Heart left ventricle (tissue), 16 donors: ENCODE data around the gene MICAL3. TPM values are rescaled to one million over a fixed set of nuclear protein-coding genes. Genes with fewer than 3 reads are reported as not detected.
"Not testable (repeated sequence)": the region's sequence is repeated elsewhere in the genome, so short reads cannot be mapped to it uniquely, and the experiment has no call there.

Experiments used
- ATAC-seq, 4 donors: fragments of 200-7000 bp; cut with Tn5 transposase; one replicate each; pipeline ENCODE4 v1.9.1; 2020 to 2022; ENCODE audit warnings: moderate library complexity in 4 of 4, mild to moderate bottlenecking in 3 of 4, moderate number of reproducible peaks in 1 of 4
- DNase-seq, 5 donors: peaks; one replicate each; pipeline ENCODE4 v3.0.0-alpha.2; 2020
- H3K27ac ChIP-seq, 12 donors: fragments of 200-600 bp; sonication (generic) in 4 of 12; one replicate each; pipeline versions ENCODE4 v1.5.0 to v1.8.0; 2016 to 2022; ENCODE audit warnings: mild to moderate bottlenecking in 2 of 12
- H3K27me3 ChIP-seq, 9 donors: fragments of 200-600 bp; sonication (generic) in 2 of 9; one replicate each; pipeline versions ENCODE4 v1.5.1 to v1.8.0; 2016 to 2022; ENCODE audit warnings: mild to moderate bottlenecking in 3 of 9
- H3K36me3 ChIP-seq, 9 donors: fragments of 200-600 bp; sonication (generic) in 2 of 9; one replicate each; pipeline versions ENCODE4 v1.5.0 to v1.8.0; 2018 to 2022; ENCODE audit warnings: mild to moderate bottlenecking in 2 of 9
- H3K4me1 ChIP-seq, 12 donors: fragments of 200-600 bp; sonication (generic) in 4 of 12; one replicate each; pipeline versions ENCODE4 v1.5.0 to v1.8.0; 2016 to 2022; ENCODE audit warnings: mild to moderate bottlenecking in 3 of 12
- H3K4me3 ChIP-seq, 12 donors: fragments of 200-600 bp; sonication (generic) in 4 of 12; one replicate each; pipeline versions ENCODE4 v1.5.0 to v1.8.0; 2017 to 2022; ENCODE audit warnings: mild to moderate bottlenecking in 9 of 12, moderate library complexity in 4 of 12
- H3K9me3 ChIP-seq, 12 donors: fragments of 200-600 bp; sonication (generic) in 4 of 12; one replicate each; pipeline versions ENCODE4 v1.5.0 to v1.8.0; 2016 to 2022; ENCODE audit warnings: mild to moderate bottlenecking in 1 of 12
- POLR2A ChIP-seq, 2 donors: fragments of 450-650 bp; IDR thresholded peaks; one replicate each; pipeline ENCODE4 v1.6.1; 2017; ENCODE audit warnings: antibody characterized with exemption in 2 of 2, mild to moderate bottlenecking in 2 of 2, moderate library complexity in 2 of 2
- WGBS, 4 donors: extraction: QIAGEN DNeasy Blood & Tissue Kit in 2 of 4; methylation state at CpG; one replicate each; pipeline versions ENCODE4 v1.1.5 to v1.1.7; 2013 to 2018; 5-methylcytosine and 5-hydroxymethylcytosine counted together
- intact Hi-C, 10 donors: fragments of 100-400 bp; cut with DNase I; formaldehyde crosslinking; loops; one replicate each; pipeline versions ENCODE4 v1.11.1 to v1.14.2; 2022
- polyA plus RNA-seq, 2 donors: library from polyadenylated mRNA; stranded (reverse); fragments of 200-250 nt; gene quantifications; one replicate each; pipeline ENCODE4 v1.2.3, GENCODE V29; 2013
- total RNA-seq, 9 donors: library from RNA; depleted of rRNA in 2 of 9; stranded (reverse); fragments of >200 nt in 2 of 9; fragmentation: NEBNext Ultra II Directional in 3 of 9; extraction: Animal tissue kit (Norgen Biotek cat#: 25700) in 3 of 9; gene quantifications; one replicate each; pipeline versions ENCODE4 v1.1.0 to v1.2.4, GENCODE V29; 2016 to 2023
- TF ChIP-seq, protein P1 (sequence below), 12 donors: fragments of 200-600 bp; sonication (generic) in 4 of 12; IDR thresholded peaks; one replicate each; pipeline versions ENCODE4 v1.5.0 to v1.8.0; 2018 to 2022; ENCODE audit warnings: antibody characterized with exemption in 12 of 12, mild to moderate bottlenecking in 5 of 12
- donor health status: ischemic (EF 13 %, LVEDD 7.1; RV severe dilation, severe dysfunction).
- donor health status: healthy with polysubstance abuse.
- donor health status: DM: no; HTN: yes; CAD: no.
- donor health status: DM: no; HTN: no; CAD: no.
- donor health status: ischemic (EF 25% LVEDD 6.9; RV normal size, moderate dysfunction).
- donor health status: ischemic (EF 25% LVEDD 5.7; RV mildly dilated, moderate dysfunction).
- donor health status: healthy.
- donor health status: DM: yes; HTN: yes; CAD: no.
- donor health status: ischemic (EF 35%, LVEDD 5.7; RV mildly dilated, moderate dysfunction).
- donor health status: nonischemic (EF 11% LVEDD 7.7; RV severe dilation, severe dysfunction).
- donor health status: DM: yes; HTN: yes; CAD: no.
- donor health status: PGD.
- donor health status: ischemic (EF 29% LVEDD 5.4; RV normal size, mild dysfunction).
- donor health status: nonischemic (EF 23%, LVEDD 6.1; RV moderate dilation, normal function).

Gene MICAL3
- total and polyA plus RNA-seq, 11 donors: 41.3 to 125 (median 83.3) TPM

- Histone ChIP-seq H3K4me3 (no peak overlapping the region), H3K4me1 (peaks cover 0 to 16% (median 0%) of the 10 kb centered on the region in 12 donors), H3K36me3 (no peaks in the 10 kb centered on the region), H3K27ac (peak overlapping the region in 6 of 12 donors; percentile 5 to 43 (median 28)), H3K9me3 (no peaks in the 10 kb centered on the region), H3K27me3 (no peaks in the 10 kb centered on the region)
- intact Hi-C loops: no loop called here
- DNase-seq (no peak), ATAC-seq (peak in 1 of 4 donors; percentile 44)
- 72 to 84% (median 76%) methylated on average over 2 of the region's 2 CpGs for WGBS, 4 donors
- TF ChIP-seq POLR2A (IDR thresholded peaks at IDR 0.05): no peak
- TF ChIP-seq, protein P1, sequence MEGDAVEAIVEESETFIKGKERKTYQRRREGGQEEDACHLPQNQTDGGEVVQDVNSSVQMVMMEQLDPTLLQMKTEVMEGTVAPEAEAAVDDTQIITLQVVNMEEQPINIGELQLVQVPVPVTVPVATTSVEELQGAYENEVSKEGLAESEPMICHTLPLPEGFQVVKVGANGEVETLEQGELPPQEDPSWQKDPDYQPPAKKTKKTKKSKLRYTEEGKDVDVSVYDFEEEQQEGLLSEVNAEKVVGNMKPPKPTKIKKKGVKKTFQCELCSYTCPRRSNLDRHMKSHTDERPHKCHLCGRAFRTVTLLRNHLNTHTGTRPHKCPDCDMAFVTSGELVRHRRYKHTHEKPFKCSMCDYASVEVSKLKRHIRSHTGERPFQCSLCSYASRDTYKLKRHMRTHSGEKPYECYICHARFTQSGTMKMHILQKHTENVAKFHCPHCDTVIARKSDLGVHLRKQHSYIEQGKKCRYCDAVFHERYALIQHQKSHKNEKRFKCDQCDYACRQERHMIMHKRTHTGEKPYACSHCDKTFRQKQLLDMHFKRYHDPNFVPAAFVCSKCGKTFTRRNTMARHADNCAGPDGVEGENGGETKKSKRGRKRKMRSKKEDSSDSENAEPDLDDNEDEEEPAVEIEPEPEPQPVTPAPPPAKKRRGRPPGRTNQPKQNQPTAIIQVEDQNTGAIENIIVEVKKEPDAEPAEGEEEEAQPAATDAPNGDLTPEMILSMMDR (IDR thresholded peaks at IDR 0.05): no peak
Measured at GRCh38 chr22:18010266-18010665, 14.1 kb downstream of the MICAL3 start.

DNA sequence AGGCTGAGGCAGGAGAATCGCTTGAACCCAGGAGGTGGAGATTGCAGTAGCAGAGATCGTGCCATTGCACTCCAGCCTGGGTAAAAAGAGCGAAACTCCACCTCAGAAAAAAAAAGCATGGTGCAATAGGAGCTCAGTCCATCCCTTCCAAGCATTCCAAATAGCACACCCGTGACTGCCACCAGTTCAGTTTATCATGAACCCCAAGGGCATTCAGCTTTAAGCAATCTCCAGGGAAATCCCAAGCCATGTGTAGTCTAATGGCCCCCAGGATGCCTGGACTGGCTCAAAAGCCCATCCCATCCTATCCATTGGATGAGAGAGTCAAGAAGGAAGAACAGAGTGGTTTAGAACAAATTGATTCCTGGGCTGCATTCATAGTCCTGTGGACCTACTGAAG, 16.2 kb downstream of the MICAL3 start:
- Histone ChIP-seq H3K27ac (no peak overlapping the region), H3K27me3 (no peaks in the 10 kb centered on the region), H3K36me3 (no peaks in the 10 kb centered on the region), H3K9me3 (no peaks in the 10 kb centered on the region), H3K4me1 (peaks cover 0 to 22% (median 2%) of the 10 kb centered on the region in 12 donors), H3K4me3 (no peak overlapping the region)
- ATAC-seq (no peak), DNase-seq (no peak)
- intact Hi-C loops: loop anchor here in 3 of 10 donors (5.0 to 10.0 kb wide), 3 partner anchors 63 to 173 kb away; no protein-coding TSS in a partner anchor
- TF ChIP-seq, protein P1 (IDR thresholded peaks at IDR 0.05): no peak
- no peak for TF ChIP-seq POLR2A (IDR thresholded peaks at IDR 0.05)
- 80 to 91% (median 88%) methylated on average over 4 of the region's 4 CpGs for WGBS, 4 donors

DNA sequence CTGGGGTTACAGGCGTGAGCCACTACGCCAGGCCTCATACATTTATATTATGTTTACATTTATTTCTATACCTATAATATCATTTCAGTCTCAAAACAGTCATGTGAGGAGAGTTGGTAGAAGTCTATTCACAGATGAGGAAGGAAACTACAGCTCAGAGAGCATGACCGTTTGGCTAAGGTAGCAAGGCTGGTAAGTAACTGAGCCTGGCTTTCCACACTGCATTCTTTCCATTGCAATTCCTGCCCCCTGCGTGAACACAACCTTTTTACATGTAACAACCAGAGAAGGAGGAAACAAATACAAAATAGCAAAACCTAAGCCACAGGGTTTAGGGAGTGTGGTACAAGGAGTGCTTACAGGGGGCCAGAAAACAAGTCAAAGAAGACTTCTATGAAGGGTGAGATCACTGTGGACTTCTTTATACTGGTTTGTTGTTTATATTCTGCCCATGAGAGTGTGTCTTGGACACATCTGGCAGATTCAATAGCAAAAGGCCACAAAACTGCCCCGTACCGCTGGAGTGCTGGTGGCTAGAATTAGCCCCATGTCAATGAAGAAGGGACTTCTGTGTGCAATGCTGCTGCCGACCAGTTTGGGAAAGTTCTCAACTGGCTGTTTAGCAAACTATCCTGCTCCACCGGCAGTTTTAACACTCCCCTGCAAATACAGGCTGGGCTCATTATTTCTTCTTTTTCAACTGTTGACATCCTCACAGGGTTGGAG, 19.0 kb downstream of the MICAL3 start:
- Histone ChIP-seq H3K4me3 (no peak overlapping the region), H3K9me3 (no peaks in the 10 kb centered on the region), H3K27me3 (no peaks in the 10 kb centered on the region), H3K4me1 (peaks cover 0 to 22% (median 7%) of the 10 kb centered on the region in 12 donors), H3K27ac (peak overlapping the region in 9 of 12 donors; percentile 7 to 70 (median 27)), H3K36me3 (no peaks in the 10 kb centered on the region)
- ATAC-seq: no peak
- 56 to 63% (median 61%) methylated on average over 8 of the region's 8 CpGs for WGBS, 4 donors
- TF ChIP-seq POLR2A (IDR thresholded peaks at IDR 0.05): no peak
- TF ChIP-seq, protein P1 (IDR thresholded peaks at IDR 0.05): no peak
- DNase-seq: no peak
- intact Hi-C loops: loop anchor here in 3 of 10 donors (5.0 to 10.0 kb wide), 3 partner anchors 61 to 171 kb away; no protein-coding TSS in a partner anchor

- not testable (repeated sequence) for ATAC-seq, H3K9me3 ChIP-seq, H3K36me3 ChIP-seq, DNase-seq, H3K27me3 ChIP-seq
- intact Hi-C loops: loop anchor here in 7 of 10 donors (2.0 to 10.0 kb wide), 9 partner anchors 21 to 167 kb away; partner anchors contain the start of genes PEX26 (in 6 of the 7) and MICAL3 (in 1 of the 7)
- WGBS, 4 donors: 35 to 44% (median 40%) methylated on average over 15 of the region's 15 CpGs
- peaks cover 0 to 37% (median 18%) of the 10 kb centered on the region in 12 donors for H3K4me1 ChIP-seq
- H3K4me3 ChIP-seq: peak overlapping the region; percentile 65 to 99 (median 84)
- H3K27ac ChIP-seq: peak overlapping the region; percentile 86 to 98 (median 95)
Measured at GRCh38 chr22:18001894-18002315, 22.5 kb downstream of the MICAL3 start.
